GM18511 (cell line): ENCODE results near the gene TSHZ2.
"Not testable (repeated sequence)": the region's sequence is repeated elsewhere in the genome, so short reads cannot be mapped to it uniquely, and the experiment has no call there.

ENCODE experiments used
- ATAC-seq: cut with Tn5 transposase; IDR thresholded peaks from one replicate; pipeline ENCODE4 v1.9.1; 2021; ENCODE audit warnings: mild to moderate bottlenecking, moderate library complexity; ENCODE audit not compliant: unreplicated experiment

Gene TSHZ2

GRCh38 chr20:53334861-53335260, 362.7 kb downstream of the TSHZ2 start:
- ATAC-seq = no peak

GRCh38 chr20:53335555-53335954, 363.4 kb downstream of the TSHZ2 start:
- no peak for ATAC-seq

- ATAC-seq = no peak
These were observed 364.7 kb downstream of the TSHZ2 start for GRCh38 chr20:53336892-53337291.

- no peak for ATAC-seq
These were observed 365.4 kb downstream of the TSHZ2 start for GRCh38 chr20:53337390-53338101.

GRCh38 chr20:53338716-53339115, 366.6 kb downstream of the TSHZ2 start:
- no peak for ATAC-seq

- ATAC-seq = no peak
These were observed 370.3 kb downstream of the TSHZ2 start for GRCh38 chr20:53342429-53342828.

GRCh38 chr20:53343448-53343847, 371.3 kb downstream of the TSHZ2 start:
- ATAC-seq = no peak

GRCh38 chr20:53344891-53345290, 372.7 kb downstream of the TSHZ2 start:
- no peak for ATAC-seq

- ATAC-seq = no peak
These were observed 373.6 kb downstream of the TSHZ2 start for GRCh38 chr20:53345536-53346334.

GRCh38 chr20:53346335-53346648, 374.1 kb downstream of the TSHZ2 start:
- no peak for ATAC-seq

- ATAC-seq = no peak
These were observed 377.6 kb downstream of the TSHZ2 start for GRCh38 chr20:53349730-53350129.

GRCh38 chr20:53352727-53353440, 380.7 kb downstream of the TSHZ2 start:
- ATAC-seq = no peak

- ATAC-seq = no peak
These were observed 382.2 kb downstream of the TSHZ2 start for GRCh38 chr20:53354314-53354713.

- no peak for ATAC-seq
These were observed 383.6 kb downstream of the TSHZ2 start for GRCh38 chr20:53355790-53356189.

GRCh38 chr20:53359425-53359824, 387.3 kb downstream of the TSHZ2 start:
- no peak for ATAC-seq

GRCh38 chr20:53360852-53361251, 388.7 kb downstream of the TSHZ2 start:
- no peak for ATAC-seq

GRCh38 chr20:53362736-53363135, 390.6 kb downstream of the TSHZ2 start:
- no peak for ATAC-seq

- ATAC-seq = no peak
These were observed 392.5 kb downstream of the TSHZ2 start for GRCh38 chr20:53364646-53365045.

GRCh38 chr20:53365076-53365475, 392.9 kb downstream of the TSHZ2 start:
- no peak for ATAC-seq

- ATAC-seq = no peak
These were observed 393.4 kb downstream of the TSHZ2 start for GRCh38 chr20:53365539-53366075.

- ATAC-seq = not testable (repeated sequence)
These were observed 394.8 kb downstream of the TSHZ2 start for GRCh38 chr20:53366928-53367327.

GRCh38 chr20:53369871-53370270, 397.7 kb downstream of the TSHZ2 start:
- no peak for ATAC-seq
